NOMO-1 treated with DMSO at 0.1 percent for 48 hours (cell line): ENCODE measurements around the gene GDF9.

ENCODE experiments used
- DNase-seq: peaks from one replicate; lab custom pipeline; 2025; ENCODE audit not compliant: unreplicated experiment; lab: John Stamatoyannopoulos, UW

GDF9 gene

DNA sequence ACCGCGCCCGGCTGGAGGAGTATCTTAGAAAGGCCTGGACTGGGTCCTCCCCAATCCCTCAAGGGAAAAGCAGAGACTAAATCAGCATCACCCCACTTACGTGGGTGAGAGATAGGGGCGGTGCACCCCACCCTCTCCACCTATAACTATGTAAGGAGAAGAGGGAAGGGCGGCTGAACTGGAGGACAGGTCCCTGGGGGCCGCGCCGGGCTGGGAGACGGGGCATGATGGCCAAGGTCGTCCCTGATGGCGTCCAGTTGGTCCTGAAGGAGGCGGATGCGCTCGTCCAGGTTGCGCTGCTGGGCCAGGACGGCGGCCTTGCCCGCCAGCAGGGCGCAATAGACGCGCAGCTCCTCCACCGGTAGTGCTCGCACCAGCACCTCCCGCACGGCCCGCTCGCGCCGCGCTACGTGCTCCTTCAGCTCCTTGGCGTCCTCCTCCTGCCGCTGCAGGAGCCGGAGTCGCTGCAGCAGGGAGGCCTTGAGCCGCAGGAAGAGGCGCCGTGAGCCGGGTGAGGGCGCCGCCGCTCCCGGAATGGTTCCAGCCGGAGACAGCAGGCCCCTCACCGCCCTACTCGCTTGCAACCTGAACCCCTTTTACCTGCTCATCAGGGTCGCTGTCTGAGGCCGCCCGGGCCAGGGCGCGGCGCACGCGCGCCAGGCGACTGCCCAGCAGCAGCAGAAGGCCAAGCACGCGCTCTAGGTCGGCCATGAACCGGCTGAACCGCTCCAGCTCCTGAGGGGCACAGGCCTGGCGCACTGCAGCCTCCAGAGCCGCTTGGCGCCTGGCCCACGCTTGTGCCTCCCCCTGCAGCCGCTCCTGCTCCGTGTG is 43.4 kb downstream of the GDF9 start:
- DNase-seq: no peak

GRCh38 chr5:132821791-132822190 is 44.5 kb downstream of the GDF9 start:
- no peak for DNase-seq

GRCh38 chr5:132821350-132821749 is 44.9 kb downstream of the GDF9 start:
- DNase-seq: no peak

GRCh38 chr5:132820162-132820754 is 46.0 kb downstream of the GDF9 start:
- DNase-seq: peak; percentile 84

GRCh38 chr5:132819468-132819867 is 46.8 kb downstream of the GDF9 start:
- DNase-seq: no peak

DNA sequence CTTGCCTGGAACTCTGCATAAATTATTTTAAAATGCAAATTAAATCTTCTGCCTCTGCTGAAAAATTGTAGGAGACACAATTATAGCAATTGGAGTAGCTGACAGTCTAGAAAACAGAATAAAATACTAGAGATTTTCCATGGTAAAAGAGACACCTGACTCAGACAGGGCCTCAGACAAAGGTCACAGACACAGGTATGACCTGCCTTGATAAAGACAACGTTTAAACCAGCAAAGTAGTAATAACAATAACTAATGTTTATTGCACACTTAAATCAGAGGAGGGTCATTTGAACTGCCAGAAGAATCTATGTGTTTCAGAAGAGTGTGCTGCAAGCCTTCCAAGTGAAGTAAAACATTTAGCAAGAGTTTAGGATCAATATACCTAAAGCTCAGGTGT is 49.3 kb downstream of the GDF9 start:
- DNase-seq: no peak

DNA sequence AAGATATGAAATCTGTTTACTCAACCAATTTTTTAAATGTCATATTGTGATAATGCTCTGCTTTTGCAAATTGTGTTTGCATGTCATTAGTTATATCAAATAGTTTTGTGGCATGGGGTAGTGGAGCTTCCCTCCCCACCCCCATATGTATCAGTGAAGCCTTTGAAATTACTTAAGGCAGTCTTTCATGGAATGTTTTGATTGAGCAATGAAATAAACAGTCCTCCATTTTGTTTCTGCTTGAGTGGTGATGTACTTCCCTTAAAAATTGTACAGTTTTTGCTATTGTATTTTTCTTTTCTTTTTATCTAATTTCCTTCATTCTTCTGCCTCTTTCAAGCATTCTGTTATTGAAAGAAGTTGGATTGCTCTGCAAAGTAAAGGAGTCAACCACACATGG is 49.7 kb downstream of the GDF9 start:
- no peak for DNase-seq

DNA sequence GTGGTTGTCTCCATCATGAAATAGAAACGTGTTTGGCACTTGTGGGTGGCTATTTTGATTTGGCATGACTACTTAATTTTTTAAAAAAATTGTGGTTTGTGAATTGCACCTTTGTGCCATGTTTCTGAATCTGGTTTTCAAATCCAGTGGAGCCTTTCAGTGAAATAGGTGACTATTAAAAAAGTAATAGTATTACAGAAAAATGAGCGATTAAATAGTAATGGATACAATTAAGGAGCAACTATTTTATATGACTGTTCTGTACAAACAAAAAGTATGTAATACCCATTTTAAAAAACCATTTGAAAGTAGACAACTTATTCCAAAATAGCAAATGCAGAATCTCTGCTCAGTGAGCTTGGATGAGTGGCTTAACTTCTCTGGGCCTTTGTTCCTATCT is 50.2 kb downstream of the GDF9 start:
- no peak for DNase-seq

DNA sequence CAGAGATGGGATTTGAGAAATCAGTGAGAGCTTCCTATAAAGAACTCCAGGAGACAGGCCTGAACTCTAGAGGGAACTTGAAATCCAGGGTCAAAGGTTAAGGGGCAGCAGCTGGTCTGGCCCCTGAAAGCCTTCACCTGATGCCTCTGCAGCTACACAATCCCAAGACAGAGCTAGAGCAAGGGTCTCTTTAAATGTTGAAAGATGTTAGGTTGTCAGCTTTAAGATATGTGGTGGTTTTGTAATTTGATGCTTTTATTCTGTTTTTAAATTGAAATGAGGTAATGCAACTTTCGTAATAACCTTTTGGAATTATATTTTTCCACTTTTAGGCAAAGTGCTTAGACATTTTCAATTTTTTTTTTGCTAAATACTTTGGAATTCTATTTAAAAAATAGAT is 50.8 kb downstream of the GDF9 start:
- no peak for DNase-seq

DNA sequence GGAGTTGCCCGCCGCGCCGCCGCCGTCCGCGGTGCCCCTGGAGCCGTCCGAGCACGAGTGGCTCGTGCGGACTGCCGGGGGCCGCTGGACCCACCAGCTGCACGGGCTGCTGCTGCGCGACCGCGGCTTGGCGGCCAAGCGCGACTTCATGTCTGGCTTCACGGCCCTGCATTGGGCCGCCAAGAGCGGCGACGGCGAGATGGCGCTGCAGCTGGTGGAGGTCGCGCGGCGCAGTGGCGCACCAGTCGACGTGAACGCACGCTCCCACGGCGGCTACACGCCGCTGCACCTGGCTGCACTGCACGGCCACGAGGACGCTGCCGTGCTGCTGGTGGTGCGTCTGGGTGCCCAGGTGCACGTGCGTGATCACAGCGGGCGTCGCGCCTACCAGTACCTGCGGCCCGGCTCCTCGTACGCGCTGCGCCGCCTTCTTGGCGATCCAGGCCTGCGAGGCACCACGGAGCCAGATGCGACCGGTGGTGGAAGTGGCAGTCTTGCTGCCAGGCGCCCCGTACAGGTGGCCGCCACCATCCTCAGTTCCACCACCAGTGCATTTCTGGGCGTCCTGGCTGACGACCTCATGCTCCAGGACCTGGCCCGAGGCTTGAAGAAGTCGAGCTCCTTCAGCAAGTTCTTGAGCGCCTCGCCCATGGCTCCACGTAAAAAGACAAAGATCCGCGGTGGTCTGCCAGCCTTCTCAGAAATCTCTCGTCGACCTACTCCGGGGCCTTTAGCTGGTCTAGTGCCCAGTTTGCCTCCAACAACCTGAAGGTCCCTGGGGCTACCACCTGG is 51.6 kb downstream of the GDF9 start:
- DNase-seq: no peak

GRCh38 chr5:132813599-132814502 is 52.4 kb downstream of the GDF9 start:
- no peak for DNase-seq

DNA sequence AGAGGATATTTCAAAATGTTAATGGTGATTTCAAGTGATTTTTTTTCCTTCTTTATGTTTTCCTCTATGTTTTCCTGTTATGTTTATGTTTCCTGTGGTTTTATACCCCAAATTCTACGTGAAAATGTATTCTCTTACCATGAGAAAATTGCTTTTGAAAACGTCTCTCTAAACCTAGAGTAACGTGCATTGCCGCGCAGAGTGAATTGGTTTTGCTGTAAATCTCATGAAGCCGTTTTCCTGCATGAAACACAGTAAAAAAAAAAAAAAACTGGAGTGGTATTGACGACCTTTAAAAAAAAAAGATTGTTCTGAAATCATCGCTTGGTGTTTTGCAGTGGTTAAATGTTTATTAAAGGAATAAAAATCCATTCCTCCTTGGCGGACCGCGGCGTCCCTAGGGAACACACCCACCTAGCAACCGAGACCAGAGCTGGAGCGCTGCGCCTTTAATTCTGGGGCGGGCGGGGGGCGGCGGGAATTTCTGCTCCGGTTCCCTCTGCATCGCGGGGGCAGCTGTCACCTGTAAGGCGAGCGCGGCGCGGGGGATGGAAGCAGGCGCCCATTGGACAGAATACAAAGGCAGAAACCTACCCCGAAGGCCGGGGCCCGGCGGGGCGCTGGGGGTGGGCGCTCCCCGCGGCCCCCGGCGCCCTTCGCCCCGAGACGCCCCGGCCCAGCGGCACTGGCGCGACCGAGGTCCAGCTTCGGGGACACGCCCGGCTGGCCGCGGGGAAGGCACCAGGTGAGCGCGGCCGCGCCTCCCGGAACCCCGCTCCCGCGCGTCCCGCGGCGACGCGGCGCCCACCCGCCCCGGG is 53.3 kb downstream of the GDF9 start, which contains the start of gene SOWAHA:
Gene SOWAHA (plus strand): TSS at position 522 of the 818 bp plus-strand sequence. CDS start 320 bp downstream, outside the sequence.
- DNase-seq: no peak

DNA sequence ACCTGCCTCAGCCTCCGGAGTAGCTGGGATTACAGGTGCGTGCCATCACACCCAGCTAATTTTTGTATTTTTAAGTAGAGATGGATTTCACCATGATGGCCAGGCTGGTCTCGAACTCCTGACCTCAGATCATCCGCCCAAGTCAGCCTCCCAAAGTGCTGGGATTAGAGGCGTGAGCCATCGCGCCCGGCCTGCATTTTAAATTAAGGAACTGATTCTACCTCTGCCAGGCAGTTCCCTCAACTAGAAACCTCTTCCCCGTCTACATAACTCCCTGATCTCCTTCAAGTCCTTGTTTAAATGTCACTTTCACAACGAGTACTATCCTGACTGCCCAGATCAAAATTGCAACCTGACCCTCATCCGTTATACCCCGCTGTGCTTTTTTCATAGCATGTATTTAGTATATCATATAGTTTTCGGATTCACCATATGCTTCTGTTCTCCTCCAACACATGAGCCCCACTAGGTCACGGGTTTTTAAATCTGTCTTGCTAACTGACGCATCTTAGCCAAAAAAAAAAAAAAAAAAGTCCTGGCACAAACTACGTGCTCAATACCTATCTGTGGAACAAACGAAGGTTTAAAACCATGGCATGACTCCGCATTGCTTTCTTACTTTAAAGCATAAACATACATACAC is 54.0 kb downstream of the GDF9 start:
- peak; percentile 73 for DNase-seq
